HCEC 1CT (cell line): ENCODE data around the gene TOMM5.
A peak's percentile ranks its signal among the peaks of the same experiment; 100 is the strongest.
"Not testable (repeated sequence)": the region's sequence is repeated elsewhere in the genome, so short reads cannot be mapped to it uniquely, and the experiment has no call there.

Source experiments
- DNase-seq: peaks from one replicate; pipeline ENCODE4 v3.0.0-alpha.2; 2017

The TOMM5 gene

GRCh38 chr9:37611014-37611413 is 18.6 kb upstream of the TOMM5 start:
- no peak for DNase-seq

GRCh38 chr9:37609735-37610397 is 17.5 kb upstream of the TOMM5 start:
- DNase-seq, result no peak

DNA sequence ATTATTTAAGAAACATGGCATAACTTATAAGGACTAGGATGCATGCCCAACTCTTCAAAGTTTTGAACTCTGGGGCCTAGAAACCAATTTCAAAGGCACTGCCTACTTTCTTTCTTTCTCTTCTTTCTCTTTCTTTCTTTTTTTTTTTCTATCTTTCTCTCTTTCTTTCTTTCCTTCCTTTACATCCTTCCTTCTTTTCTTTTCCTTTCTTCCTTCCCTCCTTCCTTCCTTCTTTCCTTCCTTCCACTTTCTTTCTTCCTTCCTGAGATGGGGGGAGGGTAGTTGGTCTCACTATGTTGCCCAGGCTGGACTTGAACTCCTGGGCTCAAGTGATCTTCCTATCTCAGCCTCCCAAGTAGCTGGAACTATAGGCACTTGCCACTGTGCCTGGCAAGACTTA is 15.9 kb upstream of the TOMM5 start:
- DNase-seq, result no peak

GRCh38 chr9:37604296-37604695 is 11.9 kb upstream of the TOMM5 start:
- DNase-seq, result no peak

DNA sequence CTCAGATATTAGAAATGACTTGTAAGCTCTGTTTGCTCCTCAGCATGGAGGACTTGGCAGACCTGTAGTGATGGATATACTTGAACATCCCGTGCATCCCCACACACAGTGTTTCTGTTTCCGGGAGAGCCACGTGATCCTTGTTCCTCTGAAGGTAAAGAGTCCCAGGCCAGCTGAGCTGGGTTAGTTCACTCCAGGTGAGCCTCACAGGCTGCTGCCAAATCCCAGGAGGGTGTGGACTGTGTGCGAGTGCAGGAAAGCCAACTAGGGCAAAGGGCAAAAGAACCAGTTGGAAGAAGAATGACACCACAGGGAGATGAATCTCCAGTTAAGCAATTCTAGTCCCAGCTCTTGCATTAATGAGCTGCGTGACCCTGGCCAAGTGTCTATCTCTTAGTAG is 10.4 kb upstream of the TOMM5 start:
- DNase-seq, result no peak

- DNase-seq, result not testable (repeated sequence)
Observed at GRCh38 chr9:37602061-37602460, 9.7 kb upstream of the TOMM5 start.

DNA sequence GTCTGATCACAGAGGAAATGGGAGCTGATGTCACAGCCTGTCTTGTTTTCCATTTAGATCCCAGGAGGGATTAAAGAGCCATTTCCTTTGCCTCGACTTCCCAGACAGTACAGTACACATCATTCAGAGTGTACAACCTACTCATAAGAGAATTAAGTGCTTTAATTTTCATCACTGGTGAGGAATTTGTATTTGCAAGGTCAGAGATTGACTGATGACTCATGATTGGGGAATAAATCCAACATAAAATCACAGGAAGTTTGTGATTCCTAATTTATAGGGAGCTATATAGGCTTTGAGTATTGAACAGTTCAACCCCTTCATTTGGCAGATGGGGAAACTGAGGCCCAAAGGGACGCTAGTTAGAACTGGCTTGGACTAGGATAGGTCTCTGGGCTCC is 4.1 kb upstream of the TOMM5 start:
- peak; percentile 47 for DNase-seq

- no peak for DNase-seq
Observed at GRCh38 chr9:37593883-37594448, 1.6 kb upstream of the TOMM5 start.

GRCh38 chr9:37587521-37587920 is 4.9 kb downstream of the TOMM5 start:
- no peak for DNase-seq

GRCh38 chr9:37583522-37584121 is 8.8 kb downstream of the TOMM5 start:
- DNase-seq, result no peak

GRCh38 chr9:37582548-37583157 is 9.7 kb downstream of the TOMM5 start:
- peak; percentile 54 for DNase-seq

DNA sequence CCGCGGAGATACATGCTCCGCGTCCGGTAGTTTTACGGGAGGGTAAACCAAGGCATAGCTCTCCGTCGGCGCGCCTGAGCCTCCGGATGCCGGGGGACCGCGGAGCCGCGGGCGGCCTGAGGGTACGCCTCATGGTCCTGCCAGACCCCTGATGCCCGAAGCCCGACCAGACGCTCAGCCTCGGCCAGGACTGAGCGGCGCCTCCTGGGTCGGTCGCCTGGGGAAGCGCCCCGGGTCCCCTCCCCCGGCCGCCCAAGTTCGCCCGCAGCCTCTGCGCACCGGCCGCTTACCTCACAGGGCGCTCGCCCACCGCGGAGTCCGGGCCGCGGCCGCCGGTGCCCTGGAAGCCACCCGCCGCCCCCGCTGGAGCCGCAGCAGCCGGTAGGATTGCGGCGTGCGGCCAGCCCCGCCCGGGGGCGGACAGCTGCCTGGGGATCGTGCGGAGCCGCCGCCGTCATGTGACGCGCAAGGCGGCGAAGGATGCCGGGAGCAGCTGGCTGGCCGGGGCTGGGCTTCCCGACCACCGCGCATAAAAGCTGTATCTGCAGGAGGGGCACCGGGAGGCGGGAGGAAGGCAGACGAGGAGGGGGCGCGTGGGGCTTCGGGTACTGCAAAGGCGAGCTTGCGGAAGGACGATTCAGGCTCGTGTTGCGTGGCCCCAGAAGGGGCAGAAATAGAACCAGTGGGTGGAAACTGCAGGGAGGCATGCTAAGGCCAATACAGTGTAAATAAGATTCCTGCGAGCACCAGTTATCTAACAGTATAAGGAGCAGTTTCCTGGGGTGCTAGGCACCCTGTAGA is 16.3 kb downstream of the TOMM5 start, which contains the start of gene FBXO10:
FBXO10 (minus strand) TSS at position 460 of the 801 bp plus-strand sequence. CDS start 34,612 bp downstream, outside the sequence.
- peak; percentile 61 for DNase-seq

DNA sequence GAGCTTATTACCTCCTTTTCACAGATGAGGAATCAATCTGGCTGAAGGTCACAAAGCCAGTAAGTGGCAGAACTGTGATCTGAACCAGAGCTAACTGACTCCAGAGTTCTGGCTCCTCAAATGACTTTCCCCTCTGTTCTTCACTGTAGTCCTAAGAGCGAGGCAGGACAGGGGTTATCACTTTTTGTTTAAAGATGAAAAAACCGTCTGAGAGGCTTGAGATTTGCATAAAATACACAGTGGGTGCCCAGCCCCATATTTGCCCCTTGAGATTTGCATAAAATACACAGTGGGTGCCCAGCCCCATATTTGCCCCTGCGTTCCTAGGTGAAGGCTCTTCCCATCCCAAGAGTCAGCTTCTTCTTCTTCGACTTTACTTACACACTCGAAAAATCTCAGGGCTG is 16.9 kb downstream of the TOMM5 start:
- no peak for DNase-seq

GRCh38 chr9:37575001-37575400 is 17.4 kb downstream of the TOMM5 start:
- DNase-seq, result peak; percentile 17

DNA sequence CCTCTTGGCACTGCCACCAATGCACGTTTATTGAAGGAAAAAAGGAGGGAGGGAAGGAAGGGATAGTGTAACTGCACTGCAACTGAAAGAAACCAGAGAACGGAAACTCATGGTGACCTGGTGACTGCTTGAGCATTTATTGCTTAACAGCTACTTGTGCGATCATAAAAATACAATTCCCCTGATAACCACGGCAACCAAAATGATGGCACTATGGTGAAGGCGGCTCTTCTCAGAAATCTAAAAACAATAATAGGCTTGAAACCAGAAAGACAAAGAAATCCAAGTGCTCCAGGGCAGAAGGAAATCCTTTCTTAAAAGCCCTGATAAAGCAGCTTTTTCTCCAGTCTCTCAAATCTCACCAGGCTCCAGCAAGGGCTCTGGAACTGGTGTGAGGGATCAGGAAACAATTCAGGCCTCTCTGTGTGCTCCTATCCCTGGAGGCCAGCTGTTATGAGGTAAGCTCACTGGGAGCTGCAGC is 18.1 kb downstream of the TOMM5 start:
- peak; percentile 16 for DNase-seq

DNA sequence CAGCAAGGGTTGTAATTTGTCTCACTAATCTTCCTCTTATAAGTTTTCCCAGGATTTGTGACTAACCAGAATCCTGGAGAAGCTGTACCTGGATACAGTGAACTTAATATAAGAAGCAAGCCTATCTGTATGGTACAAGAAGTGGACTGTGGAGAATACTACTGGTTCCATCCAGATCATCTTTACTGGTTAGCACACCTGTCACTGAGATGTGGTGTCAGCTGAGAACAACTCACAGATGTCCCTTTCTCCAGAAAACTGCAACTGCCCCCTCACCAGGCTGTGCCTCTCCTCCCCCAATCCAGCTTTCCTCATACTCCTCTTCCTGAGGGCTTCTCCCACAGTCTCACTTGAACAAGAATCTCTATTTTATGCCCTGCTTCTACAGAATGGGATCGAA is 21.1 kb downstream of the TOMM5 start:
- no peak for DNase-seq

- no peak for DNase-seq
Observed at GRCh38 chr9:37566716-37567115, 25.7 kb downstream of the TOMM5 start.

DNA sequence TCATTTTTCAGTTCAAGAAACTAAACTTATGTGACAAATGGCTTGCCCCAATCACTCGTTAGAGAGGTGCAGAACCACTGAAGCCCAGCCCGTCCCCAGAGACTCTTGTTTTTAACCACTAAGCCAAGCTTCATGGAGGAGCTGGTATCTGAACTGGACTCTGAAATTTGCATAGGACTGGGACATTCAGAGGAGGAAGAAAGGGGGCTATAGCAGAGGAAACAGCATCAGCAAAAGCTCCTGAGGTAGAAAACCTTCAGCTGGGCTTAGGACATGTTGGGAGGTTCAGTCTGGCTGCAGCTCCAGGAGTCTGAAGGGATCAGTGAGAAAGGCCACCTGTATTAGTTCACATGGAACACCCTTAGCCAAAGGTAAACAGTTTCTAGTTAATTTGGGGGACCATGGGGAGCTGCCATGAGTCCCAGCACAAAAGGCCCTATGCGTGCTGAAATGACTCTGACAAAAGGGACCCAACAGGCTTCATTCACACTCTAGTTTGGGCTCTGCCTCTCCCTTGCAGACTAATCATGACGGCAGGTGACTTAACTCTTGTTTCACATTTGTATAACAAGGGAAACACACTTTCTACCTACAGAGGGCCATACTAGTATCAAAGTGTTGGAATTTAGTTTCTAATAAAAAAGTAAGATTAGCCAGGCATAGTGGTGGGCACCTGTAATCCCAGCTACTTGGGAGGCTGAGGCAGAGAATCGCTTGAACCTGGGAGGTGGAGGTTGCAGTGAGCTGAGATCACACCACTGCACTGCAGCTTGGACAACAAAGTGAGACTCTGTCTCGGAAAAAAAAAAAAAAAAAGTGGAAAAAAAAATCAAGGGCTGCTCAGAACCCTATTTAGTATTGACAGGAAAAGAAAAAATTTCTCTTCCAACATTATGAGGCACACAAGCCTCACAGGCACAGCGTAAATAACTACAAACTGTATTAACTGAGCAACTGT is 26.5 kb downstream of the TOMM5 start:
- DNase-seq, result no peak

DNA sequence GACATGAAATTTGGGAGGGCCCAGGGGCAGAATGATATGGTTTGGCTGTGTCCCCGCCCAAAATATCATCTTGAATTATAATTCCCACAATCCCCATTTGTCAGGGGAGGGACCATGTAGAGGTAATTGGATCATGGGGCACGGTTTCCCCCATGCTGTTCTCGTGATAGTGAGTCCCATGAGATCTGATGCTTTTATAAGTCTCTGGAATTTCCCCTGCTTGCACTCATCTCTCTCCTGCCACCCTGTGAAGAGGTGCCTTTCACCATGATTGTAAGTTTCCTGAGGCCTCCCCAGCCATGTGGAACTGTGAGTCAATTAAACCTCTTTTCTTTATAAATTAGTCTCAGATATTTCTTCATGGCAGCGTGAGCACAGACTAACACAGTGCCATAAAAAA is 27.5 kb downstream of the TOMM5 start:
- DNase-seq, result no peak

GRCh38 chr9:37563806-37564513 is 28.4 kb downstream of the TOMM5 start:
- DNase-seq, result no peak

GRCh38 chr9:37562826-37563225 is 29.6 kb downstream of the TOMM5 start:
- no peak for DNase-seq
